Parathyroid adenoma (tissue), 2 donors: ENCODE measurements around the gene C6orf132.

ENCODE experiments used
- H2AFZ ChIP-seq: fragments of 300-600 bp; sonication (generic); one replicate; pipeline ENCODE4 v1.7.0; 2017; ENCODE audit warnings: antibody characterized with exemption, mild to moderate bottlenecking
- H3K27ac ChIP-seq: fragments of 300-600 bp; sonication (generic); one replicate; pipeline ENCODE4 v1.7.0; 2017
- H3K27me3 ChIP-seq: fragments of 300-600 bp; sonication (generic); one replicate; pipeline ENCODE4 v1.7.0; 2017; ENCODE audit warnings: low read length; ENCODE audit not compliant: control insufficient read depth, insufficient read depth
- H3K36me3 ChIP-seq: fragments of 300-600 bp; sonication (generic); one replicate; pipeline ENCODE4 v1.7.0; 2017; ENCODE audit warnings: low read length; ENCODE audit not compliant: control insufficient read depth, insufficient read depth
- H3K4me1 ChIP-seq: fragments of 300-600 bp; sonication (generic); one replicate; pipeline ENCODE4 v1.7.0; 2017; ENCODE audit warnings: control low read depth
- H3K4me2 ChIP-seq: fragments of 300-600 bp; sonication (generic); one replicate; pipeline ENCODE4 v1.7.0; 2017; ENCODE audit warnings: low read length
- H3K4me3 ChIP-seq: fragments of 300-600 bp; sonication (generic); one replicate; pipeline ENCODE4 v1.7.0; 2017; ENCODE audit warnings: low read depth, low read length
- H3K79me2 ChIP-seq: fragments of 300-600 bp; sonication (generic); one replicate; pipeline ENCODE4 v1.7.0; 2017; ENCODE audit warnings: control low read depth
- H3K9ac ChIP-seq: fragments of 300-600 bp; sonication (generic); one replicate; pipeline ENCODE4 v1.7.0; 2017; ENCODE audit warnings: mild to moderate bottlenecking
- H3K9me3 ChIP-seq: fragments of 300-600 bp; sonication (generic); one replicate; pipeline ENCODE4 v1.7.0; 2017; ENCODE audit warnings: low read length; ENCODE audit not compliant: control insufficient read depth
- CTCF ChIP-seq: fragments of 300-600 bp; sonication (generic); IDR thresholded peaks from one replicate; pipeline ENCODE4 v1.7.0; 2017; ENCODE audit warnings: antibody characterized with exemption, mild to moderate bottlenecking
- donor health status: primary hyperparathyroidism.

Gene C6orf132

GRCh38 chr6:42068872-42069522, 73.4 kb downstream of the C6orf132 start:
- Histone ChIP-seq H3K79me2 (no peaks in the 10 kb centered on the region), H2AFZ (no peak overlapping the region), H3K9me3 (no peaks in the 10 kb centered on the region), H3K27me3 (no peaks in the 10 kb centered on the region), H3K4me1 (no peaks in the 10 kb centered on the region), H3K4me3 (no peak overlapping the region), H3K27ac (no peak overlapping the region), H3K36me3 (no peaks in the 10 kb centered on the region), H3K9ac (no peak overlapping the region), H3K4me2 (no peak overlapping the region)
- TF ChIP-seq CTCF: no peak

- Histone ChIP-seq H3K4me3 (no peak overlapping the region), H3K27me3 (no peaks in the 10 kb centered on the region), H3K27ac (no peak overlapping the region), H3K79me2 (no peaks in the 10 kb centered on the region), H3K4me1 (no peaks in the 10 kb centered on the region), H3K36me3 (no peaks in the 10 kb centered on the region), H3K4me2 (no peak overlapping the region), H3K9me3 (no peaks in the 10 kb centered on the region), H3K9ac (no peak overlapping the region), H2AFZ (no peak overlapping the region)
- no peak for TF ChIP-seq CTCF
Observed at GRCh38 chr6:42068173-42068572, 74.2 kb downstream of the C6orf132 start.

- Histone ChIP-seq H3K4me3 (no peak overlapping the region), H3K9me3 (no peaks in the 10 kb centered on the region), H3K36me3 (no peaks in the 10 kb centered on the region), H3K4me1 (no peaks in the 10 kb centered on the region), H2AFZ (no peak overlapping the region), H3K27ac (no peak overlapping the region), H3K79me2 (no peaks in the 10 kb centered on the region), H3K9ac (no peak overlapping the region), H3K27me3 (no peaks in the 10 kb centered on the region), H3K4me2 (no peak overlapping the region)
- TF ChIP-seq CTCF: no peak
Observed at GRCh38 chr6:42066156-42066675, 76.2 kb downstream of the C6orf132 start.

GRCh38 chr6:42059743-42060142, 82.7 kb downstream of the C6orf132 start:
- Histone ChIP-seq H3K9ac (no peak overlapping the region), H3K4me3 (no peak overlapping the region), H3K4me1 (no peaks in the 10 kb centered on the region), H2AFZ (no peak overlapping the region), H3K27ac (no peak overlapping the region), H3K4me2 (no peak overlapping the region), H3K9me3 (no peaks in the 10 kb centered on the region), H3K27me3 (no peaks in the 10 kb centered on the region), H3K79me2 (no peaks in the 10 kb centered on the region), H3K36me3 (no peaks in the 10 kb centered on the region)
- TF ChIP-seq CTCF: no peak

- Histone ChIP-seq H3K79me2 (peaks cover 8% of the 10 kb centered on the region), H3K4me1 (no peaks in the 10 kb centered on the region), H3K9me3 (no peaks in the 10 kb centered on the region), H3K36me3 (no peaks in the 10 kb centered on the region), H3K4me3 (no peak overlapping the region), H2AFZ (no peak overlapping the region), H3K4me2 (no peak overlapping the region), H3K9ac (no peak overlapping the region), H3K27me3 (no peaks in the 10 kb centered on the region), H3K27ac (no peak overlapping the region)
- no peak for TF ChIP-seq CTCF
Observed at GRCh38 chr6:42053601-42054000, 88.8 kb downstream of the C6orf132 start.
